Neuronal stem cell (in vitro differentiated cells): ENCODE results near the gene AP1S3.

Experiments
- DNase-seq: peaks from one replicate; pipeline ENCODE4 v3.0.0-alpha.2; 2013; ENCODE audit warnings: low spot score
- H2AFZ ChIP-seq: one replicate; pipeline ENCODE4 v1.6.1; 2013; ENCODE audit warnings: mild to moderate bottlenecking, low read length, inconsistent platforms
- H2AK5ac ChIP-seq: 2 replicates; pipeline ENCODE4 v1.6.1; 2013; ENCODE audit warnings: low read depth, mild to moderate bottlenecking, inconsistent platforms, low read length, moderate library complexity, mixed read lengths
- H2BK120ac ChIP-seq: 2 replicates; pipeline ENCODE4 v1.6.1; 2013; ENCODE audit warnings: low read depth, mild to moderate bottlenecking, inconsistent platforms, low read length, moderate library complexity, mixed read lengths
- H2BK12ac ChIP-seq: one replicate; pipeline ENCODE4 v1.6.1; 2013; ENCODE audit warnings: low read length, inconsistent platforms
- H2BK15ac ChIP-seq: 2 replicates; pipeline ENCODE4 v1.6.1; 2013; ENCODE audit warnings: mild to moderate bottlenecking, low read length, inconsistent platforms, mixed read lengths
- H2BK5ac ChIP-seq: one replicate; pipeline ENCODE4 v1.6.1; 2013; ENCODE audit warnings: inconsistent platforms, mild to moderate bottlenecking, low read length, moderate library complexity
- H3K14ac ChIP-seq: one replicate; pipeline ENCODE4 v1.6.1; 2013; ENCODE audit warnings: low read length, inconsistent platforms
- H3K18ac ChIP-seq: 2 replicates; pipeline ENCODE4 v1.6.1; 2013; ENCODE audit warnings: low read length, inconsistent platforms
- H3K23ac ChIP-seq: 2 replicates; pipeline ENCODE4 v1.6.1; 2013; ENCODE audit warnings: low read depth, mild to moderate bottlenecking, mixed read lengths, low read length, inconsistent platforms; ENCODE audit not compliant: poor library complexity
- H3K27ac ChIP-seq: replicated peaks from 3 replicates; pipeline ENCODE4 v1.5.1; 2013; ENCODE audit warnings: low read length, inconsistent platforms
- H3K27me3 ChIP-seq, 3 experiments: 2 replicates each; pipeline ENCODE4 v1.6.1; 2013; ENCODE audit warnings: low read length in 3 of 3, mild to moderate bottlenecking in 2 of 3, inconsistent platforms in 1 of 3, low read depth in 1 of 3, mixed read lengths in 1 of 3, moderate library complexity in 1 of 3; ENCODE audit not compliant: control insufficient read depth in 3 of 3, insufficient read depth in 3 of 3
- H3K36me3 ChIP-seq, 2 donors: replicated peaks in 1 of 2; 2 replicates each; pipeline ENCODE4 v1.6.1; 2013; ENCODE audit warnings: low read length in 2 of 2; ENCODE audit not compliant: control insufficient read depth in 2 of 2, insufficient read depth in 2 of 2
- H3K4ac ChIP-seq: 2 replicates; pipeline ENCODE4 v1.6.1; 2013; ENCODE audit warnings: inconsistent platforms, mild to moderate bottlenecking, low read length, moderate library complexity
- H3K4me1 ChIP-seq, 2 donors: 1 replicate in 1 of 2; 2 replicates in 1 of 2; pipeline ENCODE4 v1.6.1; 2013; ENCODE audit warnings: low read length in 2 of 2, low read depth in 1 of 2; ENCODE audit not compliant: control insufficient read depth in 2 of 2, insufficient read depth in 1 of 2
- H3K4me2 ChIP-seq: one replicate; pipeline ENCODE4 v1.6.1; 2013; ENCODE audit warnings: mild to moderate bottlenecking, low read length, inconsistent platforms; ENCODE audit not compliant: insufficient read depth, poor library complexity, severe bottlenecking
- H3K4me3 ChIP-seq, 2 donors: 2 replicates each; pipeline ENCODE4 v1.5.1; 2013; ENCODE audit warnings: low read length in 2 of 2, mild to moderate bottlenecking in 2 of 2, inconsistent platforms in 1 of 2, moderate library complexity in 1 of 2
- H3K79me1 ChIP-seq: one replicate; pipeline ENCODE4 v1.6.1; 2013; ENCODE audit warnings: low read depth, mild to moderate bottlenecking, inconsistent platforms, low read length, moderate library complexity
- H3K9ac ChIP-seq: one replicate; pipeline ENCODE4 v1.6.1; 2013; ENCODE audit warnings: mild to moderate bottlenecking, low read depth, low read length, inconsistent platforms; ENCODE audit not compliant: poor library complexity
- H3K9me3 ChIP-seq, 2 donors: replicated peaks in 1 of 2; 2 replicates each; pipeline versions ENCODE3 to v1.6.1; 2013; ENCODE audit warnings: low read length in 2 of 2, mild to moderate bottlenecking in 2 of 2, inconsistent platforms in 1 of 2, low read depth in 1 of 2, mixed read lengths in 1 of 2, moderate library complexity in 1 of 2; ENCODE audit not compliant: control insufficient read depth in 2 of 2, insufficient read depth in 1 of 2
- H4K8ac ChIP-seq: one replicate; pipeline ENCODE4 v1.6.1; 2013; ENCODE audit warnings: low read depth, mild to moderate bottlenecking, inconsistent platforms, low read length, moderate library complexity
- H4K91ac ChIP-seq: one replicate; pipeline ENCODE4 v1.6.1; 2013; ENCODE audit warnings: low read length, low read depth, mild to moderate bottlenecking, inconsistent platforms; ENCODE audit not compliant: poor library complexity
- WGBS, 2 donors: extraction: QIAGEN DNeasy Blood & Tissue Kit; methylation state at CpG; one replicate each; pipeline ENCODE4 v1.1.7; 2013; ENCODE audit warnings: missing lambda C conversion rate in 2 of 2, mixed read lengths in 1 of 2; ENCODE audit not compliant: insufficient read length in 2 of 2, insufficient replicate concordance in 1 of 2; ENCODE audit errors: extremely low coverage in 2 of 2; 5-methylcytosine and 5-hydroxymethylcytosine counted together

AP1S3 gene

DNA sequence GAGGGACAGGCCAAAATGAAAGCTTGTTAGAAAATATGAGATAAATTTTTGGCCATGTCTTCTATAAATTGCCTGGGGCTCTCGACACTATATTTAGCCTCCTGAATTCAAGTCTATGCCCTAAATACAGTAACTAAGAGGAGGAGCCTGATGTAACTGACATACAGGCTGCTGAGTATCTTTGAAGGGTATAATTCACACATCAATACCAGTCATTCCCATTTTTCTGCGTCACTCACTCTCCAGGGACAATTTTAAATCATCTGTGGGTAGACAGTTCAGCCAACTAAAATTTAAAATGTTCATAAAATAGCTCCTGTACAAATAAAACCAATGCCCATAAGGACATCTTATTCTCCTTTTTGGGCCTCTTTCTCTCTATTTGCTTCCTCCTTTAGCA is 105.9 kb downstream of the AP1S3 start:
- Histone ChIP-seq H2AK5ac (no peak overlapping the region), H3K4me3 (no peak overlapping the region), H2BK15ac (no peak overlapping the region), H2BK5ac (no peak overlapping the region), H3K27ac (no peak overlapping the region), H3K23ac (no peak overlapping the region), H3K14ac (no peak overlapping the region), H3K36me3 (no peaks in the 10 kb centered on the region), H2AFZ (no peak overlapping the region), H3K4me2 (no peak overlapping the region), H3K9me3 (no peaks in the 10 kb centered on the region), H3K27me3 (no peaks in the 10 kb centered on the region), H2BK12ac (no peak overlapping the region), H3K79me1 (no peaks in the 10 kb centered on the region), H3K9ac (no peak overlapping the region), H2BK120ac (no peak overlapping the region), H3K18ac (no peak overlapping the region), H4K91ac (no peak overlapping the region), H4K8ac (no peak overlapping the region), H3K4ac (no peak overlapping the region), H3K4me1 (peaks cover 2 to 9% of the 10 kb centered on the region in 2 donors)
- WGBS, 2 donors, result no CpG with 5 or more reads among the region's 2 CpGs
- no peak for DNase-seq

DNA sequence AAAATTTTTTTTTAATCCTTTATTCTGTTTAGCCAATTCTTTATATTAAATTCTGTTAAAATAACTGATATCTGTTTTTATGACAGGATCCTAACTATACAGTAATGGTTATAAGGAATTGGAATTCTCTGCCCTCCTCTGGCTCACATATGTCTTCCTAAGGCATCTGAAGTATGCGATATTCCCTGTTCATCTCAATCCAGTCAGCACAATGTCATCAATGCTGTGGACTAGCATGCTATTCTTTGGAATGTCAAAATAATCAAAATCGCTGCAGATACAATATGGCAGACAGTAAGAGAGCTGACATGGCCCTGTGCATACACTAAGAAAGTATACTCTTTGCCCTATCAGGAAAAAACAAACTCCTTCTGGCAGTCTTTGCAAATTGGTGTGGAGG is 107.6 kb downstream of the AP1S3 start:
- Histone ChIP-seq H3K79me1 (no peaks in the 10 kb centered on the region), H3K27ac (no peak overlapping the region), H3K4me3 (no peak overlapping the region), H3K23ac (no peak overlapping the region), H2AK5ac (no peak overlapping the region), H2AFZ (no peak overlapping the region), H3K4me1 (peaks cover 7 to 17% of the 10 kb centered on the region in 2 donors), H4K8ac (no peak overlapping the region), H3K27me3 (no peaks in the 10 kb centered on the region), H2BK12ac (no peak overlapping the region), H3K9ac (no peak overlapping the region), H3K9me3 (no peaks in the 10 kb centered on the region), H2BK5ac (no peak overlapping the region), H2BK15ac (no peak overlapping the region), H3K4me2 (no peak overlapping the region), H3K4ac (no peak overlapping the region), H2BK120ac (no peak overlapping the region), H3K18ac (no peak overlapping the region), H3K14ac (no peak overlapping the region), H4K91ac (no peak overlapping the region), H3K36me3 (no peaks in the 10 kb centered on the region)
- WGBS, 2 donors, result no CpG with 5 or more reads among the region's 2 CpGs
- no peak for DNase-seq

DNA sequence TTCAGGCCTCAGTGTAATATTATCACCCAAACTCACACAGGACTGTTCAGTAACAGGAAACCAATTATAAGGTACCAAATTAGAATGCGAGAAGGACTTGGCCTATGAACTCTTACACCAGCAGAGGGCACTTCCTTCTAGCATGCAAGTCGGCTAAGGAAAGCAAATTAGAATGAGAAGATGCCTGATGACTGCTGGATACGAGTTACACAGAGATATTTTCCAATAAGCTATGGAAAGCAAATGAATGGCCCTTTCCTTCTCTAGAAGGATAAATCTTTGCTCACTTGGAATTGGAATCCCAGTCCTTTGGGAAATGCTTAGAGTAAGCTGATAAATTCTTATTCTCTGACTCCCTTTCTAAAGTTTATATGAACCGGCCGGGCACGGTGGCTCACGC is 109.8 kb downstream of the AP1S3 start:
- Histone ChIP-seq H4K8ac (no peak overlapping the region), H3K4ac (no peak overlapping the region), H3K36me3 (no peaks in the 10 kb centered on the region), H3K27me3 (no peaks in the 10 kb centered on the region), H2AFZ (peak overlapping the region; percentile 55), H3K14ac (no peak overlapping the region), H3K27ac (no peak overlapping the region), H3K9me3 (no peaks in the 10 kb centered on the region), H2BK15ac (no peak overlapping the region), H3K4me1 (peaks cover 8 to 26% of the 10 kb centered on the region in 2 donors), H3K79me1 (no peaks in the 10 kb centered on the region), H3K18ac (no peak overlapping the region), H2AK5ac (no peak overlapping the region), H2BK5ac (no peak overlapping the region), H2BK120ac (no peak overlapping the region), H3K4me2 (no peak overlapping the region), H3K4me3 (no peak overlapping the region), H3K23ac (no peak overlapping the region), H2BK12ac (no peak overlapping the region), H3K9ac (no peak overlapping the region), H4K91ac (no peak overlapping the region)
- WGBS, 2 donors, result no CpG with 5 or more reads among the region's 7 CpGs
- DNase-seq, result no peak

DNA sequence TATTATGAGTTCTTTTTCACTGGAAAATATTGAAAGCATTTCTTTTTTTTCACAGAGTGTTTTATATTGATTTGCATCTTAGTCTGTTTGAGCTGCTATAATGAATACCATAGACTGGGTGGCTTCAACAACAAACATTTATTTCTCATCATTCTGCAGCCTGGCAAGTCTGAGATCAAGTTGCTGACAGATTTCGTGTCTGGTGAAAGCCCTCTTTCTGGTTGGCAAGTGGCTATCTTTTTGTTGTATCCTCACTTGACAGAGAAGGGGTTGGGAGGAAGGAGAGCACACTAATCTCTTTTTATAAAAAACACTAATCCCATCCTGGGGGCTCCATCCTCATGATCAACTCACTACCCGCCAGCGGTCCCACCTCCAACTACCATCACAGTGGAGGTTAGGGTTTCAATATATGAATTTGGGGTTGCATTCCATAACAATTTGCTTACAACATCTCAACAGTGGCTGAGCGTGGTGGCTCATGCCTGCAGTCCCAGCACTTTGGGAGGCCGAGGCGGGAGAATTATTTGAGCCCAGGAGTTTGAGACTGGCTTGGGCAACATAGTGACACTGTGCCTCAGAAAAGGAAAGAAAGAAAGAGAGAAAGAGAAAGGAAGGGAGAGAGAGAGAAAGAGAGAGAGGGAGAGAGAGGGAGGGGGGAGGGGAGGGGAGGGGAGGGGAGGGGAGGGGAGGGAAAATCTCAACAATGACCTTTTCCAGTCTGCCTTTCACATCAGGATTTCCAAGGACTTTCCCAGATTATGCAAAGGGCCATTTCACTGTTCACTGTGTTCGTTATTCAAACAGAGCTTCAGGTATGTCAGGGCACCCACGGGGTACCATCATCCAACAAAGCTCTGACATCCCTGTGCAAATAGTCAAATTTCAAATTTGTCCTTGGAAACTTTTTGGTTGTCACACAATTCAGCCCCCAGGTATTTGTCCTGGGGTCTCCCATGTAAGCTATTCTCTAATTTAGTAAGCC is 111.1 kb downstream of the AP1S3 start:
- no peak overlapping the region for H3K23ac ChIP-seq
- H3K9ac ChIP-seq, result no peak overlapping the region
- H3K14ac ChIP-seq, result no peak overlapping the region
- H3K4ac ChIP-seq, result no peak overlapping the region
- no peaks in the 10 kb centered on the region for H3K36me3 ChIP-seq
- no peak for DNase-seq
- WGBS, 2 donors, result no CpG with 5 or more reads among the region's 8 CpGs
- peak overlapping the region in 1 of 2 donors; percentile 35 for H3K4me3 ChIP-seq
- no peak overlapping the region for H2BK15ac ChIP-seq
- H4K91ac ChIP-seq, result no peak overlapping the region
- H3K4me1 ChIP-seq, result peaks cover 8 to 26% of the 10 kb centered on the region in 2 donors
- H3K9me3 ChIP-seq, result no peaks in the 10 kb centered on the region
- no peak overlapping the region for H3K4me2 ChIP-seq
- peak overlapping the region; percentile 57 for H2AFZ ChIP-seq
- no peaks in the 10 kb centered on the region for H3K27me3 ChIP-seq
- no peak overlapping the region for H4K8ac ChIP-seq
- H3K79me1 ChIP-seq, result no peaks in the 10 kb centered on the region
- H2AK5ac ChIP-seq, result no peak overlapping the region
- H2BK5ac ChIP-seq, result no peak overlapping the region
- H3K27ac ChIP-seq, result no peak overlapping the region
- H3K18ac ChIP-seq, result no peak overlapping the region
- no peak overlapping the region for H2BK120ac ChIP-seq
- no peak overlapping the region for H2BK12ac ChIP-seq
